Large intestine (tissue), 3 donors: ENCODE measurements around the gene FAM241B. TPM values are rescaled to one million over a fixed set of nuclear protein-coding genes. Genes with fewer than 3 reads are reported as not detected.

Source experiments
- DNase-seq, 2 donors: peaks; one replicate each; pipeline versions ENCODE4 v3.0.0 to v3.0.0-alpha.2; 2013
- H3K27ac ChIP-seq: one replicate; pipeline ENCODE4 v1.5.1; 2013; ENCODE audit warnings: low read length
- H3K27me3 ChIP-seq: 2 replicates; pipeline ENCODE4 v1.6.1; 2013; ENCODE audit warnings: low read length; ENCODE audit not compliant: control insufficient read depth, insufficient read depth
- H3K36me3 ChIP-seq: 2 replicates; pipeline ENCODE4 v1.6.1; 2013; ENCODE audit warnings: low read length; ENCODE audit not compliant: control insufficient read depth, insufficient read depth
- H3K4me1 ChIP-seq: one replicate; pipeline ENCODE4 v1.6.1; 2013; ENCODE audit warnings: low read length; ENCODE audit not compliant: control insufficient read depth, insufficient read depth
- H3K4me3 ChIP-seq: one replicate; pipeline ENCODE4 v1.5.1; 2013; ENCODE audit warnings: low read length
- H3K9me3 ChIP-seq: one replicate; pipeline ENCODE4 v1.6.1; 2013; ENCODE audit warnings: mild to moderate bottlenecking, low read depth, low read length, moderate library complexity; ENCODE audit not compliant: control insufficient read depth
- WGBS: methylation state at CpG from one replicate; pipeline ENCODE4 v1.1.5; 2013; ENCODE audit warnings: low lambda C conversion rate; ENCODE audit not compliant: insufficient coverage; 5-methylcytosine and 5-hydroxymethylcytosine counted together
- polyA plus RNA-seq: library from polyadenylated mRNA; unstranded; fragments of 120-200 nt; gene quantifications from one replicate; pipeline ENCODE4 v1.2.1, GENCODE V29; 2013

The FAM241B gene
- polyA plus RNA-seq, 1 donor, result 6.4 TPM

DNA sequence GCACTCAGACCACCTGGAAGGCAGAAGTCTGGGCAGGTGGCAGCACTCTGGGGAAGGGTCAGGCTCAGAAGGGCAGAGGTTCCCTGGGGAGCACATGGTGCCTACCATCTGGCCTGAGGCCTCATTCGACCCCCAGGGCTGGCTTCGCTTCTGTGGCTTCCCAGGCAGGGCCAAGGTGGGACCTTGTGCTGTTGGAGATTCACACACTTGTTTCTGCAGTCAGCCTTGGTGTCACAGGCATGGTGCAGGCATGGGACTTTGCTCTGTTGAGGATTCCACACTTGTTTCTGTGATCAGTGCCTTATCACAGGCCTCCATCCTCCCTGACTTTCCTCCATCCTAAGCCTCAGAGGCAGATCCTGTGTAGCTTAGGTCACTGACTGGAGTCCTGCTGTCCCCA lies 11.3 kb upstream of the FAM241B start:
- Histone ChIP-seq H3K9me3 (no peaks in the 10 kb centered on the region), H3K27ac (no peak overlapping the region), H3K4me1 (no peaks in the 10 kb centered on the region), H3K4me3 (no peak overlapping the region), H3K36me3 (no peaks in the 10 kb centered on the region), H3K27me3 (peaks cover 9% of the 10 kb centered on the region)
- no peak for DNase-seq
- WGBS, result no CpG with 5 or more reads among the region's 2 CpGs

DNA sequence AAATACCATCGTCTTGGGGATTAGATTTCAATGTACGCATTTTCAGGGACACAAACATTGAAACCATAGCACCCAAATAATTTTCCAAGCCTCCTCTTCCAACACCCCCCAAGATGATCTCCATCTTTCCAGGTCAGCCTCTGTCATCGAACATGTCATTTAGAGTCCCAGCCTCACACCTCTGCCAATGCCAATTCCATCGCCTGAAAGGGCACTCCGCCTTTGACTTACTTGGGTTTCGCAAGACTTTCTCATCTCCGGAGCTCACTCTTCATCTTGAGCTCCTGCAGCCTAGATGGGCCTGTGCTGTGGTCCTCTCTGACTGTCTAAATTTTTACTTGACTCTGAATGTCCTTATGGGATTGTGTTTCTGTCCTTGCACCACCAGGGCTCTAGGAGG lies 10.4 kb upstream of the FAM241B start:
- no peak for DNase-seq
- Histone ChIP-seq H3K36me3 (no peaks in the 10 kb centered on the region), H3K4me1 (no peaks in the 10 kb centered on the region), H3K9me3 (no peaks in the 10 kb centered on the region), H3K27ac (no peak overlapping the region), H3K4me3 (no peak overlapping the region), H3K27me3 (peaks cover 8% of the 10 kb centered on the region)
- WGBS, result 100% methylated on average over 3 of the region's 7 CpGs

DNA sequence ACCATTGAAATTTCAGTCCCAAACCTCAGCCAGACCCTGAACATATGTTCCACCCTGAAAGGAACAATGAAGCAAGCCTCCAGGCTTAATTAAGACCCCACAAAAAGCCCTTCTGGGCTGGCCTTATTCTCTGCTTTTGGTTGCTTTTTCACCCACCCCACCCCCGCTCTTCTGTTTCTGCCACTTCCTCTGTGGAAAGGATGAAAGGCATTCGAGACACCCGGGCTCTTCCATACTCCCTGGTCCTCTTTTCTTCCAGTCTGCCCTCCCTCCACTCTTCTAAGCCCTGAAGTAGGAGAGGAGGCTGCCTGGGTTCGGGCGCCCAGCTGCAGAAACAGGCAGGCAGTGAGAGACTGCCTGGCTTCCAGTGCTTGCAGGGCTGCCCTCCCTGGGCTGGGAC lies 9.4 kb upstream of the FAM241B start:
- no peak for DNase-seq
- WGBS, result 0% methylated on average over 2 of the region's 5 CpGs
- H3K4me3 ChIP-seq, result no peak overlapping the region
- H3K27ac ChIP-seq, result no peak overlapping the region
- H3K36me3 ChIP-seq, result no peaks in the 10 kb centered on the region
- H3K9me3 ChIP-seq, result no peaks in the 10 kb centered on the region
- peaks cover 8% of the 10 kb centered on the region for H3K27me3 ChIP-seq
- H3K4me1 ChIP-seq, result no peaks in the 10 kb centered on the region

- H3K27me3 ChIP-seq, result peaks cover 15% of the 10 kb centered on the region
- 60% methylated on average over 2 of the region's 2 CpGs for WGBS
These were observed 5.7 kb upstream of the FAM241B start for GRCh38 chr10:69624245-69624786.

DNA sequence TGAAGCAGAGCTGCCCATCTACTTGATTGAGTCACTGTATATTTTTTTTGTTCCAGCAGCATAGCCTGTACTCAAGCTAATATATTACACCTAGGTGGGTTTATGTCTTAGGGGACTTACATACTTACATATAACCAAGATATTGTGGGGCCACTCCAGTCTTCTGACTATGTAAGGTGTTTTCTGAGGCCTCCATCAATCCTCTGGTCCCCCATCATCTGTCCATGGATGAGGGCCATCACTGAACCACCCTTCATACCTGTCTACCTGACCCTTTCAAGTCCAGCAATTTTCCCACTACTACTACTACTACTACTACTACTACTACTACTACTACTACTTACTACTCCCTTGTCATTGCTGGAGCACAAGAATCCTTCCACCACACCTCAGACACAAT lies 3.2 kb upstream of the FAM241B start:
- peaks cover 3% of the 10 kb centered on the region for H3K9me3 ChIP-seq
- no peak overlapping the region for H3K4me3 ChIP-seq
- no peak overlapping the region for H3K27ac ChIP-seq
- DNase-seq, result no peak
- H3K27me3 ChIP-seq, result peaks cover 27% of the 10 kb centered on the region
- H3K4me1 ChIP-seq, result peaks cover 8% of the 10 kb centered on the region
- H3K36me3 ChIP-seq, result no peaks in the 10 kb centered on the region

More at GRCh38 chr10:69624245-69624786, 5.7 kb upstream of the FAM241B start:
- DNase-seq, result no peak
- Histone ChIP-seq H3K4me3 (no peak overlapping the region), H3K36me3 (no peaks in the 10 kb centered on the region), H3K9me3 (no peaks in the 10 kb centered on the region), H3K27ac (no peak overlapping the region), H3K4me1 (no peaks in the 10 kb centered on the region)

DNA sequence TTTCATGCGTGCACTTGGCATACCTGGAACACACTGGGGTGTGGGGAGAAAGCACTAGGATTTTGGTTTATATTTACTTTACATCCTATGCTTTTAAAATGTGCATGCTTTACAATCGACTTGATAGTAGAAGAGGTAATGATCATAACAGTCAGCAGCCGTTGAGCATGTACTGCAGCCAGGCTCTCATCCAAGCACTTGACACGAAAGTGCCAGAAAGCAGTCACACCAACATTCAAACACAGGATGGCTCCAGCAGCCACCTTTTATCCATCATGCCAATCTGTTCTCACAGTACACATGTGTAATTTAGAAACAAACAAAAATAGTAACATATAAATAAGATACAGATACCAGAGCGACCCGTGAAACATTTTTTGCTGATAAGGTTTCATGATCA lies 1.2 kb upstream of the FAM241B start:
- Histone ChIP-seq H3K9me3 (peaks cover 3% of the 10 kb centered on the region), H3K4me3 (no peak overlapping the region), H3K27ac (no peak overlapping the region), H3K27me3 (peaks cover 22% of the 10 kb centered on the region), H3K36me3 (no peaks in the 10 kb centered on the region), H3K4me1 (peaks cover 8% of the 10 kb centered on the region)
- no CpG with 5 or more reads among the region's 6 CpGs for WGBS
- DNase-seq, result no peak

DNA sequence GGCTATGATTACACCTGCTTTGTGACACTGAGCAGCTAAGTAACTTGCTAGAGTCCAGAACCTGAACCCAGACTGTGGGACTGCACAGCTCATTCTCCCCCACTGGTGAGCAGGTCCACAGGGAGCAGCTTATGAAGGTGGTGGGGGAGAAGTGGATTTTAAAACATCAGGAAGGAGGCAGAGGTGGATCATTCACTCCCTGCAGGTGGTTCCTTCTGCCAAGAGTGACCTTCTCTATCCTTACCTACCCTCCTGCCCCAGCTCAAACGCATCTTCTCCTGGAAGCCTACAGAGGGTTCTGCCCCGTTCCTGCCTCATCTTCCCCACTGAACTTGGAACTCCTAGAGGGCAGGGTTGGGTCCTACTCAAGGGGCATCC lies 539 bp upstream of the FAM241B start:
- H3K27ac ChIP-seq, result no peak overlapping the region
- peaks cover 8% of the 10 kb centered on the region for H3K4me1 ChIP-seq
- H3K27me3 ChIP-seq, result peaks cover 22% of the 10 kb centered on the region
- no peak for DNase-seq
- no peaks in the 10 kb centered on the region for H3K36me3 ChIP-seq
- peak overlapping the region; percentile 35 for H3K4me3 ChIP-seq
- H3K9me3 ChIP-seq, result peaks cover 3% of the 10 kb centered on the region
- WGBS, result no CpG with 5 or more reads among the region's 2 CpGs

DNA sequence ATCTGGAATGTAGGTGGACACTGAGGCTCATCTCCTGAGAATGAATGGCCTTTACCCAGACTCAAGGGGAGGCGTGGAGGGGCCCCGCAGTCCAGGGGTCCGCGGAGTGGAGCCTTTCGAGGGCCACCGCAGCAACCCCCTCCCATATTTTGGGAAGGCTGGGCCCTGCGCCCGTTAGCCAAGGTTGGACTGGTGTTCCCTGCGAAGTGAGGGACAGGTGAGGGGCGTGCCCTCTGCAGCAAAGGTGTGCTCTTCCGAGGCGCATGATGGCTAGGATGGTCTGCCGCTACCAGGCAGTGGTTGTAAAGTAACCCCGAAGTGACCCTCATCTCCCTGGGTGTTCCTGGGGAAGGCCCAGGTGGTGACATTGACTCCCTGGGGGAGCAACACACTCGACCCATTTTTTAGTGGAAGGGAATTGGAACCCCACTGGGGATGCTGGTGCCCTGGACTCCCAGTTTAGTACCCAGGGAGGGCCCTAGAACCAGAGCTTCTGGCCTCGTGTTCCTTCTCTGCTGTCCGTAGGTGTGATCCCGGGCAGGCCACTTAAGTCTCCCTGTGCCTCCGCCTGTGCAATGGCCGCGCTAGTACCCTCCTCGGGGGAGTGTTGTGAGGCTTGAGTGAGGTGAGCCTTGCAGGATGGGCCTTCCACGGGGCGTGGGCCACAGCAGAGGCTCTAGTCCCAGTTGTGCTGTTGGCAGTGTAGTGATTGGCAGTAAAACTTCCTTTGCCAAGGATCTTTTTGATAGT lies 779 bp downstream of the FAM241B start:
- peaks cover 8% of the 10 kb centered on the region for H3K4me1 ChIP-seq
- WGBS, result no CpG with 5 or more reads among the region's 24 CpGs
- H3K36me3 ChIP-seq, result no peaks in the 10 kb centered on the region
- peak in 1 of 2 donors; percentile 25 for DNase-seq
- peak overlapping the region; percentile 48 for H3K4me3 ChIP-seq
- peaks cover 22% of the 10 kb centered on the region for H3K27me3 ChIP-seq
- no peak overlapping the region for H3K27ac ChIP-seq
- peaks cover 3% of the 10 kb centered on the region for H3K9me3 ChIP-seq

- peaks cover 3% of the 10 kb centered on the region for H3K9me3 ChIP-seq
- H3K36me3 ChIP-seq, result no peaks in the 10 kb centered on the region
- DNase-seq, result no peak
- peaks cover 8% of the 10 kb centered on the region for H3K4me1 ChIP-seq
- H3K27ac ChIP-seq, result no peak overlapping the region
- no CpG with 5 or more reads among the region's 7 CpGs for WGBS
- peaks cover 22% of the 10 kb centered on the region for H3K27me3 ChIP-seq
- no peak overlapping the region for H3K4me3 ChIP-seq
These were observed 1.5 kb downstream of the FAM241B start for GRCh38 chr10:69631566-69631965.

GRCh38 chr10:69632516-69633199 lies 2.6 kb downstream of the FAM241B start:
- peaks cover 3% of the 10 kb centered on the region for H3K9me3 ChIP-seq
- H3K27me3 ChIP-seq, result peaks cover 22% of the 10 kb centered on the region
- H3K36me3 ChIP-seq, result no peaks in the 10 kb centered on the region
- WGBS, result no CpG with 5 or more reads among the region's 7 CpGs
- H3K4me1 ChIP-seq, result peaks cover 8% of the 10 kb centered on the region
- no peak overlapping the region for H3K27ac ChIP-seq
- H3K4me3 ChIP-seq, result no peak overlapping the region
- DNase-seq, result no peak
